ENCODE results near the gene C1orf52. TPM values are rescaled to one million over a fixed set of nuclear protein-coding genes. Genes with fewer than 3 reads are reported as not detected.
"Not testable (repeated sequence)": the region's sequence is repeated elsewhere in the genome, so short reads cannot be mapped to it uniquely, and the experiment has no call there.

C1orf52 gene
- total RNA-seq, 1 donor: 32.4 TPM

DNA sequence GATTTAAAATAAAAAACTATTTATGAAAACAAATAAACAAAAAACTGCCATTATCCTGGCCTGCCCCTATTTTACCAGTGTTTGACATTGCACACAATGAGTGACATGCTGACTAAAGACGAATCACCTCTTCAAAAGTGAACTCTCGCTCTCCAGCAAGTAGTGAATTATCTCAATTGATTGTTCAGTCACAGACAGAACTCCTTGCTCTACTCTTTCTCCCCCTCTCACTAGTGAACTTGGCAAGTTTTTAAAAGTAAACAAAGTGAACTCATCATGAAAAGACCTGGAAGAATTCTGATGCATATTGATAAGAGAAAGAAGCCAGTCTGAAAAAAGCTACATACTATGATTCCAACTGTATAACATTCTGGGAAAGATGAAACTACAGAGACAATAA lies 4.7 kb upstream of the C1orf52 start:
- Histone ChIP-seq H3K27me3 (ENCODE audit: insufficient read depth, low read length) (no peaks in the 10 kb centered on the region), H3K9me3 (ENCODE audit: low read depth, low read length) (no peaks in the 10 kb centered on the region), H3K4me1 (ENCODE audit: insufficient read depth, low read length) (peaks cover 6% of the 10 kb centered on the region), H3K4me3 (ENCODE audit: low read length) (no peak overlapping the region)

DNA sequence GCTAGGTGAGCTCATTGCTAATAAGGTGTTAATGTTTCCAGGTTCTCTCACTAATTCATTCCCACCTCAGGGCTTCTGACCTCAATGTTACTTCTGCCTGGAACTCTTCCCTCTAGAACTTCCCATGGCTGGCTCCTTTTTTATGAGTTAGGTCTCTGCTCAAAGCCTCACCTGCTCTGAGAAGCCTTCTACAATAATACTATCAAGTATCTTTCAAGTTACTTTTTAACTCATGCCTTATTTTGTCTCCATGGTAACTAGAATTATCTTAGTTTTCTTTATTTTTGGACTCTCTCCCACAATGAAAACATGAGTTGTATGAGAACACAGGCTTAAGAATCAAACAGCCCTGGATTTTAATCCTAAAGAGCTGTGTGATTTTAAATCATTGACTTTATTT lies 3.5 kb upstream of the C1orf52 start:
- Histone ChIP-seq H3K4me1 (ENCODE audit: insufficient read depth, low read length) (peaks cover 14% of the 10 kb centered on the region), H3K27me3 (ENCODE audit: insufficient read depth, low read length) (no peaks in the 10 kb centered on the region), H3K9me3 (ENCODE audit: low read depth, low read length) (no peaks in the 10 kb centered on the region), H3K4me3 (ENCODE audit: low read length) (no peak overlapping the region)

DNA sequence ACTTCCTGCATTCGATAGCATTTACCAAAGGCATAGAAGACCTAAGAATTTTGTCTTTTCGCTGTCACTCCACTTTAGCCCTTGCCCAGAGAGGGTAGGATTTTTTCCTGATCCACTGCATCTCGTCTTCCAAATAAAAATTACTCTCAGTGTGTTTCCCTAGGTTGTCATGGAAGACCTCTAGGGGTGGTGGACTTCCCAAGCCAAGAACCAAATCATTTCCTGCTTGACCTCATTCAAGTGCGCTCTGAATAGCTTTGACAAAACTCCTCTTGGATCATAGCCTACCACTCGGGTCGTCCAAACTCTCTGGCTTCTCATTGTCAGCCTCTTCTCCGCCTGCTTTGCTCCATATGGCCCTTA lies 431 bp upstream of the C1orf52 start:
- peaks cover 21% of the 10 kb centered on the region for H3K4me1 ChIP-seq (ENCODE audit: insufficient read depth, low read length)
- H3K27me3 ChIP-seq (ENCODE audit: insufficient read depth, low read length): no peaks in the 10 kb centered on the region
- peak overlapping the region; percentile 90 for H3K4me3 ChIP-seq (ENCODE audit: low read length)
- no peaks in the 10 kb centered on the region for H3K9me3 ChIP-seq (ENCODE audit: low read depth, low read length)

DNA sequence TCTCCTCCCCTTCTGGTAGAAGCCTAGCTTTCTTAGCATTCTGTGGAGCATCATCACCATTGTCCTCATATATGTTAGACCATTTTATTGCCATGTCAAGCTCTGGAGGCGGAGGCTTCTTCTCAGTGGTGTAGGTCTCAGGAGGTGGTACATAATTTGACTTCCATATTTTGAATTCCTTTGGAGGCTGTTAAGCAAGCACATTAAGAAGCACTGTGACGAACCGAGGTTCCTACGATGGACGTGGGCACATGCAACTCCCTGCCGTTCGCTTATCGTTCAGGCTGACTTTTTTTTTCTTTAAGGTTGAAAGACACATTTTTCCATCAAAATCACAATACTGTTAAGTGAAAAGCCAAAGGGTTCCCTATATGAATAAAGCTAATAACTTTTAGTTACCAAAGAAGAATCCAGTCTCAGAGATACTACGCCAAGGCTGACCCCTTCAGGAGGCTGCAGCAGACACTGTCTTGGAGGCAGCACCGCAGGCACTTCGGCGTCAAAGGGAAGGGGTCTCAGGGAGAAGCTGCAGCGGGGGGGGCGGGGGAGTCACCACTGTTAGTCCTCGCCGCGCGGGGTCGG lies 835 bp downstream of the C1orf52 start:
- Histone ChIP-seq H3K4me1 (ENCODE audit: insufficient read depth, low read length) (peaks cover 21% of the 10 kb centered on the region), H3K27me3 (ENCODE audit: insufficient read depth, low read length) (no peaks in the 10 kb centered on the region), H3K9me3 (ENCODE audit: low read depth, low read length) (no peaks in the 10 kb centered on the region), H3K4me3 (ENCODE audit: low read length) (peak overlapping the region; percentile 90)

DNA sequence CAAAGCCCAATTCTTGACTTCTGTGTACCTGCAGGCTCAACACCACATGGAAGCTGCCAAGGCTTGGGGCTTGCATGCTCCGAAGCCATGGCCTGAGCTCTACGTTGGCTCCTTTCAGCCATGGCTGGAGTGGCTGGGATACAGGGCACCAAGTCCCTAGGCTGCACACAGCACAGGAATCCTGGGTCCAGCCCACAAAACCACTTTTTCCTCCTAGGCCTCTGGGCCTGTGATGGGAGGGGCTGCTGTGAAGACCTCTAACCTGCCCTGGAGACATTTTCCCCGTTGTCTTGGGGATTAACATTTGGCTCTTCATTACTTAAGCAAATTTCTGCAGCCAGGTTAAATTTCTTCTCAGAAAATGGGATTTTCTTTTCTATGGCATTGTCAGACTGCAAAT lies 10.4 kb downstream of the C1orf52 start:
- H3K4me3 ChIP-seq (ENCODE audit: low read length); H3K4me1 ChIP-seq (ENCODE audit: insufficient read depth, low read length); H3K9me3 ChIP-seq (ENCODE audit: low read depth, low read length); H3K27me3 ChIP-seq (ENCODE audit: insufficient read depth, low read length): not testable (repeated sequence)

DNA sequence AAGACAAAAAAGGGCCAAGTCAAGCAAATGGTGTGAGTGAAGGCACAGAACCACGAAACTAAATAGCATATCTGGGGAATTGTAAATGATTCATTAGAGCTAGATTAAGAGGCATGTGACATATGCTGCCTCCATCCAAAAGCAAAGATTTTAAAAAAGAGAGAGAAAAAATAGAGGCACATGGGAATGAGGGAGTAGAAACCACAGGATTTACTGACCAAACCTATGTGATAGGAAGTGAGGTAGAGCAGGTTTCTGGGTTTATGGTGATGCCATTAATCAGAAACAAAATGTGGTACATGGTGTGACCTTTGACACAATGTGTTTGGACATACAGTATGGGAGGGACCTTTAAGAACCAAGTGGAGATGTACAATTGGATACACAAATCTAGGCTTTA lies 13.6 kb downstream of the C1orf52 start:
- Histone ChIP-seq H3K4me3 (ENCODE audit: low read length) (no peak overlapping the region), H3K27me3 (ENCODE audit: insufficient read depth, low read length) (no peaks in the 10 kb centered on the region), H3K4me1 (ENCODE audit: insufficient read depth, low read length) (no peaks in the 10 kb centered on the region), H3K9me3 (ENCODE audit: low read depth, low read length) (no peaks in the 10 kb centered on the region)

DNA sequence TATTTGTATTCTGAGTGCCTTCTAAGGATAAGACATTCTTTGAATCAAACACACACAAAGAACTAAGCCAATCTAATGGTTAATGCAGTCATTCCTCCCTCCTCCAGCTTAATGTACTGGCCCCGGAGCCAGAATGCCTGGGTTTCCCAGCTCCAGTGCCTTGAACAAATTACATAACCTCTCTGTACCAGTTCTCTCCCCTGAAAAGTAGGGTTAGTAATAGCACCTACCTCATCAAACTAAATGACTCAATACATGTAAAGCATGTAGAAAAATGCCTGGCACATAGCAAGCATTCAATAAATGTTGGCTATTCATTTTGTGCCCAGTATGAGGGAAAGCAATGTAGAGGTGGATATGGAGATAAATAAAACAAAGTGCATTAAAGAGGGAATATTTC lies 14.0 kb downstream of the C1orf52 start:
- no peaks in the 10 kb centered on the region for H3K4me1 ChIP-seq (ENCODE audit: insufficient read depth, low read length)
- no peaks in the 10 kb centered on the region for H3K27me3 ChIP-seq (ENCODE audit: insufficient read depth, low read length)
- H3K4me3 ChIP-seq (ENCODE audit: low read length): no peak overlapping the region
- no peaks in the 10 kb centered on the region for H3K9me3 ChIP-seq (ENCODE audit: low read depth, low read length)

DNA sequence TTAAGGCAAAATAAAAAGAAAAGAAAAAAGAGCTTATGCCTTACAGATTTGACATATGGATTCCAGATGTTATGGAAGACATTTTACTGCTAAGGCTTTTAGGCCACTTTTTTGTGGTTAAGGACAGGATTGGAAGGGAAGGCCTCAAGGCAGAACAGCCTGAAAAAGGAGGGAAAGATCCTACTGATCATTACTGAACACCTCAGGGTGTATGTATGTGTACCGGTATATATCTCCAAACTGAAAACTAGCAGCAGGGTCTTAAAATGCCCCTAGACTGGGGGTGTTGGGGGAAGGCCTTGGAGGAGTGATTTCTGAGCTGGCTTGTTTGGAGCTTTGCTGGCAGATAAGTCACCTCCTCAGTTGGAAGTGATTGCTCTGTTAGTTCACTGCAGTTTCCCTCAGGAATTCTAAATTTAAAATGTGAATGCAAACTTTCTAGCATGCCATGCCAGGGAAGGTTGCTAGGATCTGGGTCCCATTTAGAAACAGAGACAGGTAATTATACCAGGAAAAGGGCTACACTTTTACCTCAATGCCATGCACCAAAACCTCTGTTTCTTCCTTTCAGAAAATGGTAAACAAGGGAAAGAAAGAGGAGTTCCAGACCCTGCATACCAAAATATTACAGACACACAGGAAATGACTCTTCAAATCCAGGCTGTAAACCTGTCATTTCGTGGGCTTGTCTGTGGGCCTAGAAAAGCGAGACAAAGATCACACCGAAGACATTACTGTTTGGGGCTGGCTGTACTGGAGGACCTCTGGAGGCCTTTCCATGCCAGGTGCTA lies 15.0 kb downstream of the C1orf52 start:
- Histone ChIP-seq H3K27me3 (ENCODE audit: insufficient read depth, low read length) (no peaks in the 10 kb centered on the region), H3K9me3 (ENCODE audit: low read depth, low read length) (no peaks in the 10 kb centered on the region), H3K4me3 (ENCODE audit: low read length) (no peak overlapping the region), H3K4me1 (ENCODE audit: insufficient read depth, low read length) (no peaks in the 10 kb centered on the region)

DNA sequence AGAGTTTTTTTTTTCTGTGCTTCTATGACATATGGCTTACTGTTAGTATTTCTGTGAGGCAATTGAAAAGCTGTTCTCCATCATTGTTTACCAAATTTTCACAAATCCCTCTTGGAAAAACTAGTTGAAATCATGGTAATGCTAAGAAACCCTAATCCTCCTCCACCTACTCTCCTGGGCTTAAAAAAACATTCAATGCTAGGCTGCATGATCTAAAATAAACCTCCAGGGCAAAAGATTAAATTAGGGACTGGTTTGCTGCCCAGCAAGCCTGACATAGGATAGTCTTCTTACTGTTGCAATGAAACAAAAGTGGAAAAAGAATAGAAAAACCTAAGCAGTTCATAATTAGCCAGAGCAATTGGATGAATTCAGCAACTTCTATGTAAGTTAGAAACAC lies 16.1 kb downstream of the C1orf52 start:
- no peaks in the 10 kb centered on the region for H3K9me3 ChIP-seq (ENCODE audit: low read depth, low read length)
- H3K27me3 ChIP-seq (ENCODE audit: insufficient read depth, low read length): no peaks in the 10 kb centered on the region
- H3K4me3 ChIP-seq (ENCODE audit: low read length): no peak overlapping the region
- no peaks in the 10 kb centered on the region for H3K4me1 ChIP-seq (ENCODE audit: insufficient read depth, low read length)

DNA sequence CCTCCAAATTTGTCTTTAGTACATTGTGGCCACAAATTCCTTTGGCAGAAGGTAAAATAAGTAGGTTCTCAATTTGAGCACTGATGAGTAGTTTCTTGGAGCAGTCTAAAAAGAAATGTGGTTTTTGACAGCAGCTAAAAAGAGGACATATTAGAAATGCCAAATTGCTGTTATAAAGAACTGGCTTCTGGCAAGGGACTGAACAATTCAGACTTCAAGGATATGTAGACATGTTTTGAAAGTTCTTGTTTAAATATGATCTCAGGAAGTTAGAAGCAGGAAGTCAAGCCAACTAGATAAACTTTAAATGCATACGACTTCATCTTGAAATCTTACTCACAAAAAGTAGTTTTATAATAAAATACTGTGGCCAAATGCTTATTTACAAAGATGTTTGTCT lies 18.8 kb downstream of the C1orf52 start:
- no peaks in the 10 kb centered on the region for H3K4me1 ChIP-seq (ENCODE audit: insufficient read depth, low read length)
- H3K4me3 ChIP-seq (ENCODE audit: low read length): no peak overlapping the region
- H3K27me3 ChIP-seq (ENCODE audit: insufficient read depth, low read length): no peaks in the 10 kb centered on the region
- no peaks in the 10 kb centered on the region for H3K9me3 ChIP-seq (ENCODE audit: low read depth, low read length)

DNA sequence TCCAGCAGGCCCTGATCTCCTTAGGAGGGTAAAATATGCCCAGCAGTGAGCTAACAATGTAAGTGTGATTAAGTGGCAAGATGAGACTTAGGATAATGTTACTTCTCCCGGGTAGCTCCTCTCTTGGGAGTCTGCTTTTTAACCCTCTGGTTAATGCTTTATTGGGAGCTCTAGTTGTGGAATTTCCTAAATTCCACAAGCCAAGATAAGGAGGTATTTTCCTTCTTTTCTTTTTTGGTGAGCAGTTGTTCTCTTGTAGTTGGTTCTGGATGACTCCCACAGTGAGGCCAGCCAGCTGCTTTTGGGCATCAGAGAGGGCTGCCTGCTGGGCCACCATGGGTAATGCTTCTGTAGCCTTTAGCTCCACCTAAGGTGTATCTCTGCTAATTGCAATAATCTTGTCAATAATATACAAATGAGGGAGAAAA lies 19.3 kb downstream of the C1orf52 start:
- H3K4me3 ChIP-seq (ENCODE audit: low read length): no peak overlapping the region
- H3K27me3 ChIP-seq (ENCODE audit: insufficient read depth, low read length): no peaks in the 10 kb centered on the region
- H3K9me3 ChIP-seq (ENCODE audit: low read depth, low read length): no peaks in the 10 kb centered on the region
- H3K4me1 ChIP-seq (ENCODE audit: insufficient read depth, low read length): no peaks in the 10 kb centered on the region

DNA sequence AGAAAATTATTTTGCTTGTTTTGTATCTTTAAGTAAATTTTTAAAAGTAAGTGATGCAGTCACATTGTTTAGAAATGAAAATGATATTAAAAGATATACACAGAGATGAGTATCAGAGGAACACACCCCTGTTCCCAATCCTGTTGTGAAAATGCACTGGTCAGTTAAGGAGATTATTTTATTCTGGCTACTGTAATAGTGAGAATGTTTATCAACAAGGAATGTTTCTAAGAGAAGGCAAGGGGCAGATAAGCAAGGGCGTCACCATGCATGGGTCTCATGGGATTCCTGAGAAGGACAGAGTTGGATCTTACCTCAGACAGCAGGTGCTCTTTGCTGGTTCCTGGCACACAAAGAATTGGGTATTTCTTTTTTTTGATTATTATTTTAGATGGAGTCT lies 21.8 kb downstream of the C1orf52 start:
- H3K4me3 ChIP-seq (ENCODE audit: low read length): no peak overlapping the region
- H3K9me3 ChIP-seq (ENCODE audit: low read depth, low read length): no peaks in the 10 kb centered on the region
- no peaks in the 10 kb centered on the region for H3K4me1 ChIP-seq (ENCODE audit: insufficient read depth, low read length)
- no peaks in the 10 kb centered on the region for H3K27me3 ChIP-seq (ENCODE audit: insufficient read depth, low read length)

DNA sequence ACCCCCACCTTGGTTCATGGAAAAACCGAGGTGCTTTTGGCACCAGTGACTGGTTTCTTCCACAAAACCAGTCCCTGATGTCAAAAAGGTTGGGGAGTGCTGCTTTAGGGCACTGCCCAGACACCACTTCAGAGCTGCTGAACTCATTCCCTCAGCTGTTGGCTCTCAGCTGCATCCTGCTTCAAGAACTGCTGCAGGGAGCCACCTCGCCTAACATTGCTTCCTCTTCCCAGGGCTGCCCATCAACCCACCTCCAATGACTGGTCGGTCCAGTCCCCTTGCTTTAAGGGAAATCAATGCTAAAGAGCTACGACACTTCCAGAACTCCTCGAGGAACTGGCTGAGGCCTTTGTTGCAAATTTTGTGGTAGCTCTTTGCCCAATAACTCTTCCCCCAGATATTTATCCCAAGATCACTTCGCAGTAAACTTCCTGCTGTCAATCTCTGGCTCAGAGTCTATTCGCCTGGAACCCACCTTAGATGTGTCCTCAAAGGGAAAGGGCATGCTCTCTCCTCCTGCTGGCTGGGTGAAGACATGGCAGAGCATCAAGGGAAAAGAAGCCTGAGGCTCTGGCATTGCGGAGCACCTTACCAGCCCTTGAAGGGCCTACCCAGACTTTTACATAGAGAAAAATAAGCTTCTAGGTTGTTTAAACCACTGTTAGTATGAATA lies 29.0 kb downstream of the C1orf52 start:
- H3K9me3 ChIP-seq (ENCODE audit: low read depth, low read length): no peaks in the 10 kb centered on the region
- H3K4me3 ChIP-seq (ENCODE audit: low read length): no peak overlapping the region
- H3K4me1 ChIP-seq (ENCODE audit: insufficient read depth, low read length): no peaks in the 10 kb centered on the region
- H3K27me3 ChIP-seq (ENCODE audit: insufficient read depth, low read length): no peaks in the 10 kb centered on the region

DNA sequence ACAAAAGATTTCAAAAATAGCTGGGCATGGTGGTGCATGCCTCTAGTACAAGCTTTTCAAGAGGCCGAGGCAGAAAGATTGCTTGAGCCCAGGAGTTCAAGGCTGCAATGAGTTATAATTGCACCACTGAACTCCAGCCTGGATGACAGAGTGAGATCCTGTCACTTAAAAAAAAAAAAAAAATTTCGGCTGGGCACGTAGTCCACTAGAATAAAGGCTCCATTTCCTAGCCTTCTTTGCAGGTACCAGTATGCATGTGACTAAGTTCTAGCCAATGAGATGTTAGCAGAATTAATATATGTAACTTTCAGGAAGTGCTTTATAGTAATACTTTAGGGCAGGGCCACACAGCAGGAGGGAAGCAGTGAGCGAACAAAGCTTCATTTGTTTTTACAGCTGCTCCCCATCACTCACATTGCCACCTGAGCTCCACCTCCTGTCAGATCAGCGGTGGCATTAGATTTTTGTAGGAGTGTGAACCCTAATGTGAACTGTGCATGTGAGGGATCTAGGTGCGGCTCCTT lies 29.8 kb downstream of the C1orf52 start:
- no peaks in the 10 kb centered on the region for H3K9me3 ChIP-seq (ENCODE audit: low read depth, low read length)
- no peaks in the 10 kb centered on the region for H3K4me1 ChIP-seq (ENCODE audit: insufficient read depth, low read length)
- no peaks in the 10 kb centered on the region for H3K27me3 ChIP-seq (ENCODE audit: insufficient read depth, low read length)
- H3K4me3 ChIP-seq (ENCODE audit: low read length): no peak overlapping the region

DNA sequence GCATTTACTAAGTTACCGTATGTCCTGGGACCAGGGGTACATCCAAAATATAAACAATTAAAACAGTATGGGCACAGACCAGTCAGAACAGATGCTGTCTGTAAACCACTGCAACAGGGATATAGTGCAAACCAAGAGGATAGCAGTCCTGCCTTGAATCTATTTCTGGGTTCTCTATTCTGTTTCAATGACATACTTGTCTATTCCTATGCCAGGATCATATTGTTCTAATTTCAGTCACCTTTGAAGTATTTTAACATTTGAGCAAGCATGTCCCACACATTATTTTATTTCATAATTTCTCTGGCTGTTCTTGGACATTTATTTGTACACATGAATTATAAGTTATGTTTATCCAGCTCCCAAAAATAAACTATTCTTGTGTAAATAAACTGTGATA lies 30.5 kb downstream of the C1orf52 start:
- Histone ChIP-seq H3K4me3 (ENCODE audit: low read length) (no peak overlapping the region), H3K4me1 (ENCODE audit: insufficient read depth, low read length) (no peaks in the 10 kb centered on the region), H3K27me3 (ENCODE audit: insufficient read depth, low read length) (no peaks in the 10 kb centered on the region), H3K9me3 (ENCODE audit: low read depth, low read length) (no peaks in the 10 kb centered on the region)
